Stimulated activated CD8-positive, alpha-beta memory T cell treated with anti-CD3 and anti-CD28 coated beads, Interleukin-2, amount 100 ng/mL, for 48 hours (primary cell): ENCODE measurements around the gene RASAL2.

ENCODE experiments used
- DNase-seq, 2 donors: peaks; one replicate each; pipeline ENCODE4 v3.0.0-alpha.2; 2020; ENCODE audit warnings: low read depth in 2 of 2

Gene RASAL2

DNA sequence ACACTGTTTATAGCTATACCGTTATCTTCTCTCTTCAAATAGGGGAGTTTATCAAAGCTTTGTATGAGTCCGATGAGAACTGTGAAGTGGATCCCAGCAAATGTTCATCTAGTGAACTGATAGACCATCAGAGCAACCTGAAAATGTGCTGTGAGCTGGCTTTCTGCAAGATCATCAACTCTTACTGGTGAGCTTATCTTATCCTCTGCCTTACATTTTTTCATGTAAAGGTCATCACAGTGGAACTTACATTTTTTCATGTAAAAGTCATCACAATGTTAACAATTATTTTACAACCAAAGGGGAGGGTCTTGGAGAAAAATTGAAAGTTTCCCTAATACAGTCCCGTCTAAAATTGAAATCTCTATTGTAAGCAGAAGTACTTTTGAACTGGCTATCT lies 357.6 kb downstream of the RASAL2 start:
- DNase-seq, result no peak

- no peak for DNase-seq
These were observed 358.1 kb downstream of the RASAL2 start for GRCh38 chr1:178452013-178452412.

DNA sequence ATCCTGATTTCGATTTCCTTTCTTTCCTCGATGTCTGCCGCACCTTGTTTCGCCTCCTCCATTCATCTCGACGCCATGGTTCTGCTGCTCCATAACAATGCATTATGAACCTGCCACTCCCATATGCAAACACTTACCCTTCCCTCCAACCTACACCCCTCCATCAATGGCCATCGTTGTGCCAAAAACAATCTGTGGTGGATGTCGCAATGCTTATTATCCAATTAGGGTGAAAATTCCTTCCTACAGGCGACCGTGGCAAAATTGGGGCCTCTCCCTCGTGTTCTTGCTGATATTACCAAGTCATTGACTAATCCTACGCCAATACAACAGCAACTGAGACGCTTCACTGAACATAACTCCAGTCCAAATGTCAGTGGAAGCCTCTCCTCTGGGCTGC lies 362.6 kb downstream of the RASAL2 start:
- no peak for DNase-seq

DNA sequence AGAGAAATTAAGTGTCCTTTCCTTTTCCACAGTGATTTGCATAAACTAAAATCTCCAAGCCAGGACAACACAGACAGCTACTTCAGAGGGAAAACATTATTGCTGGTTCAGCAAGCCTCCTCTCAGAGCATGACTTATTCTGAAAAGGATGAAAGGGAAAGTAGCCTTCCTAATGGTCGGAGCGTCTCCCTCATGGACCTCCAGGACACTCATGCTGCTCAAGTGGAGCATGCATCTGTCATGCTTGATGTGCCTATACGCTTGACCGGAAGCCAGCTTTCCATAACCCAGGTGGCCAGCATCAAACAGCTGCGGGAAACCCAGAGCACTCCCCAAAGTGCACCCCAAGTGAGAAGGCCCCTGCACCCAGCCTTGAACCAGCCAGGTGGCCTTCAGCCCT lies 363.7 kb downstream of the RASAL2 start:
- DNase-seq, result no peak

GRCh38 chr1:178458203-178458602 lies 364.3 kb downstream of the RASAL2 start:
- no peak for DNase-seq

DNA sequence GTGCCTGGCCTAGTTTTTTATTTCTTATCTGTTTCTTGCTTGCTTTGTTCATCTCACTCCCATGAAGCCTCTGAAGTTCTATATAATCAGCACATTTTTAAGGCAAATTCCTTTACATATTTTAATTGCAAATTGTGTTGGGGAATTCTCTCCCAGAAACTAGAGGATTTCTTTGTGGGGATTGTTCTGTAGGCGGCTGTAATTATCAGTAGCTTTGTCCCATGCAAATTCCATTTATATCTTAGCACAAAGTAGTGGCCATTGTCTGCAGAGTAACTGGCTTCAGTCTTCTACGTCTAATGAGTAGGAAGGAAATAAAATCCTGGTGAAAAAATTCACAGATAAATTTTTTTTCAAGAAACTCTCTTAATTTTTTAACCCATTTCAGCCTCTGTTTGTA lies 367.2 kb downstream of the RASAL2 start:
- no peak for DNase-seq

DNA sequence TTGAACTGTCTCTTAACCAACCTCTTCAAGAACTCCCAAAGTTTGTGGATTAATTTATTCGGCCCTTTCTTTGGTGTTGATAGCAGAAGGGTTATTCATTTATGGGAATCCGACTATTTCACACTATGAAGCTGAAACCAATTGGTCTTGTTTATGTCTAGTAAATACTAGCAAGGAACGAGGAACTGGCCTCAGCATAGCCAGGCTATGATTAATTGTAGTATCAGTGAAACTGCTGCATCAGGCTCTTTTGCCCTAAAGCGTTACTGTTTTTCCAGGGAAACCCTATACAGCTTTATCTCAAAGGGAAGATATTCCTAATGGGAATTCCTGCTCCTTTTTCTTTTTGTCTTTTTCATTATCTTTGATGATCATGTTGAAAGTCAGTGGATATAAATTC lies 367.8 kb downstream of the RASAL2 start:
- DNase-seq, result no peak

- DNase-seq, result no peak
These were observed 370.2 kb downstream of the RASAL2 start for GRCh38 chr1:178464141-178464540.

DNA sequence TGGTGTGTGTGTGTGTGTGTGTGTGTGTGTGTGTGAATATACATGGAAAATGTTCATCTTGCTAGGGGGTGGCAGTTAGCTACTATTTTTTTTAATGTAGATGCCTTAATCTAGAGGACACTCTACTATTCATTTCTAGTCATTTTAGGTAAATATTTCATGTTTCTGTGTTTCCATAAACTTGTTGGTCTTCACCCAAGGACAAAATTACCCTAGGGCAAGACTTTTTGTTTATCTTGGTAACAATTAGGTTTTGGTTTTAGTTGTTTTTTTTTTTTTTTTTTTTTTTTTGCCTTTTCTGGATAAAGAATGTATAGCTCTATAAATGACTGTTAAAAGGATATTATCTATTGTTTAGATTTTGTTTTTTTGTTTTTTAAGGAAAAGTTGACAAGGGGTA lies 370.7 kb downstream of the RASAL2 start:
- DNase-seq, result no peak

GRCh38 chr1:178465011-178465410 lies 371.1 kb downstream of the RASAL2 start:
- no peak for DNase-seq

DNA sequence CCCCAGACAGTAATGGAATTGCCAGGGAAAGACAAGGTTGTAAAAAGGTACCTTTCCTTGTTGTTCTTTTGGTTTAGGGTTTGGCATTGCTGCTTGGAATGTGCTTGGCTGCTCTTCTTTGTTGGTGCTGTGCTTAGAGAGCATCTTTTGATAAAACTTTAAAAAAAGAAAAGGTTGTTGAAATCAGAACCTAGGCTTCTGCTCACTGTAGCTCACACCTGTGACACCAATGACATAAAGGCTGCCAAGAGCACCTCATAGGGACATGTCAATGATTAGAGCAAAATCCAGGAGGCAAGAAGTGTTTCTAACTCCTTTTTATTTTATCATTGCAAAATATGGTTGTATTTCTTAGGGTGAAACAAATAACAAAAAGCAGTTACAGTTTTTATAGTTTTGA lies 373.9 kb downstream of the RASAL2 start:
- no peak for DNase-seq

DNA sequence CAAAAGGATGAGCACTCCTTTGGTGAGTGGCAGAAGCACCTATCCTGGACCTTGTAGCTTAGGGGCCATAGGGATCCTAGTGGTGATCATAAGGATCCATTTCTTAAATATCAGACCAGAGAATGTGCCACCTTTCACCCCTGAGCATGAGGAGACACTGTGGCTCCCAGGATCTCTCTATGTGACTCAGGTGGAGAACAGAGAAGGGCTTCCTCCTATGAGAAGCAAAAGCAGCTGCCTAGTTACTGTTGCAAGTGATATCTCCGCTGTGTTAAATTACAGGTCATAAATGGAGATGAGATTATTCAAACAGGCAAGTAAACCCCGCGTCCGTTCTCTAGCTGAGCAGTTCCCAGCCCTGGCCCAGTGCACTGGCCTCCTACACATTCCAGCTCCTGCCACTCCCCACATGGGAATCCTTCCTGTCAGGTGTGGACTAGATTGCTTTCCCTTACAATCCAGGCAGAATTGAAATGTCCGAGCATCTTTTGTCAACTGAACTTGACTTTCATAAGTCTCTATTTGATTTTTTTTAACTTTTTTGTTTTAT lies 376.6 kb downstream of the RASAL2 start:
- no peak for DNase-seq

- no peak for DNase-seq
These were observed 378.6 kb downstream of the RASAL2 start for GRCh38 chr1:178472531-178472930.

GRCh38 chr1:178477373-178477772 lies 383.5 kb downstream of the RASAL2 start:
- no peak for DNase-seq

DNA sequence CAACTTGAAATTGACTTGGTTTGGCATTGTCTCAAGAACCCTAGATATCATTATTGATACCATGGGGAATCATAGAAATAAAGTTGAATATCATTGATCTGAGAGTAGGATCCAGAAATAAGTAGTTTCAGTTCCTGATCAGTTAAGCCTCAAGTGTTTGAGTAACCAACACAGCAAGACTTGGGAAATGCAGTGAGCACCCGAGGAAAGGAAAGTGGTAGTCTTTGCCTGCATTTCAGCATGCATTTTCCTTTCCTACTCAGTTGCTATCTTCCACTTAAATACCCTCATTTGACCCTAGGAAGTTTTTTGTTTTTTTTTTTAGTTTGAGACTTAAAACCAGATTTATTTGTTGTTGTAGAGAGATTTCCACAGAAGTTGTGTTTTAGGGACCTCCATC lies 383.9 kb downstream of the RASAL2 start:
- DNase-seq, result no peak

- no peak for DNase-seq
These were observed 389.5 kb downstream of the RASAL2 start for GRCh38 chr1:178483251-178483957.

DNA sequence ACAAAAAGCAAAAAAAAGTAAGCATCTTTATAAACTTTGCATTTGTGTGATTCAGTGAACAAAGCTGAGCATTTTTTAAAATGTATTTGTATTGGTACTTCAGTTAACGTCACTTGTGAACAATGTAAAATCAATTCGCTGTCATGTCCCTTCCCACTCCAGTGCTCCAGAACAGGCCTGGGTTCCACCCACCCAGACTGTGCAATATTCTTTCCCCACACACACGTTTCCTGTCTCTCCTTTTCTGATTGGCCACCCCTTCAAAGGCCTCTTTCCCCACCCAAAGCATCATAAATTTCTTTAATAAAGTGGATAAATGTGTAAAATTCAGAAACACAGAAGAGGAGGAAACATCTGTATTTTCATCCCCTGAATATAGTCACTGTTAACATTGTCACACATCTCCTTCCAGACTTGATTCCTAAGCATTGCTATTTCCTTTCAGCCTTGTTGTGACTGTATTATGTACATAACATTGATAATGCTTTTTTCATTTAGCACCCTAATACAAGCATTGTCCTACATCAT lies 390.9 kb downstream of the RASAL2 start:
- DNase-seq, result no peak

DNA sequence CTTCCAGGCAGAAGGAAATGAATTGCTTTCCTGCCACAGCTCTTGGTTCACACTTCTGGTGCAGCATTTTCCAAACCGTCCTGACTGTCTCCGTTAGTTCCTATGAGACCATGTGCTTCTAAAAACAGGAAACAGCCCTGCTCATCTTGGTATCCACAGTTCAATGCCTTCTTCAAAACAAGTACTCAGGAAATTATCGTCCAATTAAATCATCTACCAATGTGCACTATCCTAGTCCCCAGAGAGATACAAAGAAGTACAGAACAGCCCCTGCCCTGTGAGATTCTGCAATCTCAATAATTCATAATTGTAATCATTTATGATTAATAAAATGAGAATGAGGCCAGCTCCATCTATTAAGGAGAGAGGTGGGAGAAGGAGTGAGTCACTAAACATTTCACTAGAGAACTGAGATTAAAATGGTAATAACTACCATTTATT lies 391.7 kb downstream of the RASAL2 start:
- no peak for DNase-seq

- DNase-seq, result no peak
These were observed 392.5 kb downstream of the RASAL2 start for GRCh38 chr1:178486100-178487069.

DNA sequence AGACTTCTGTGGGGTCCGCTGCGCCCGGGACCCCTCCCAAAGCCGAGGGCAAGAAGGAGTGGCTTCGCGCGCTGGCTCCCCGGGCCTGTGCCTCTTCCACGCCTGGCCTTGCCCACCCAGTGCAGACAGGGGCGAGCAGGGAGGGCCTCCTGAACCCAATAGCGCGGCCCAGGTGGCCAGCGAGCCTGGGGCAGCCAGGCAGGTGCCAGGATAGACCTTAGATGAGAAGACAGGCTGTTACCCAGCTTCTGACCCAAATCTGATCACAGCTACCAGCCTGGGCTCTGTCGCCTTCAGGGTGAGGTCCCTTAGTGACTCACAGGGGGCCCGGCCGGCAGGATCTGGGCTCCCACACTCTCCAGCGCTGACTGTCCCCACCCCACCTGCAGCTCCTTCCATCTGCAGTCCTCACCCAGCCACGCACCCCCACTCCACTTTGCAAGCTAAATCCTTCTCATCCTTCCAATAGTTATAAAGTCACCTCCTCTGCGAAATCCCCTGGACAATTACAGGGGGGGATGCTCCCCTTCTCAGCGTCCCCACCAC lies 393.2 kb downstream of the RASAL2 start:
- DNase-seq, result no peak

DNA sequence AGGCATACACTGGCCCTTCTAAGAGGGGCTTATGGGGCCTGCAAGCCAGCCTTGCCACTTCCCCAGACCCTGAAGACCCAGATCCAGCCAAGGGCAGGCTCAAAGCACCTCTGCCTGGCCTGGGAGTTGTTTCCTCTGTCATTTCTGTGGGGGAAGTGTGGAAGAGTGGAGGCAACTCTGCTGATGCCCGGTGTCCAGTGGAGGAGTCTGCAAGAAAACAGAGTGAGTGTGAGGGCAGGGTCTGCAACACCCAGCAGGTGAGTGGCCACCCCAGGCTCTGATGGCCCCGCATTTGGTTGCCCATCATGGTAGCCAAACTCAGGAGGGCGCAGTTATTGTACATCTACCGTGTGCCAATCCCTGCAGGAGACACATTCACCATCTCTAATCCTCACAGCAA lies 394.5 kb downstream of the RASAL2 start:
- DNase-seq, result no peak

- no peak for DNase-seq
These were observed 395.5 kb downstream of the RASAL2 start for GRCh38 chr1:178489399-178489798.
